ENCODE measurements around the gene MRPL28. TPM values are rescaled to one million over a fixed set of nuclear protein-coding genes. Genes with fewer than 3 reads are reported as not detected.
A peak's percentile ranks its signal among the peaks of the same experiment; 100 is the strongest.
"Not testable (repeated sequence)": the region's sequence is repeated elsewhere in the genome, so short reads cannot be mapped to it uniquely, and the experiment has no call there.

Gene MRPL28
- total RNA-seq, 1 donor from 2014 or later: 77.2 TPM

DNA sequence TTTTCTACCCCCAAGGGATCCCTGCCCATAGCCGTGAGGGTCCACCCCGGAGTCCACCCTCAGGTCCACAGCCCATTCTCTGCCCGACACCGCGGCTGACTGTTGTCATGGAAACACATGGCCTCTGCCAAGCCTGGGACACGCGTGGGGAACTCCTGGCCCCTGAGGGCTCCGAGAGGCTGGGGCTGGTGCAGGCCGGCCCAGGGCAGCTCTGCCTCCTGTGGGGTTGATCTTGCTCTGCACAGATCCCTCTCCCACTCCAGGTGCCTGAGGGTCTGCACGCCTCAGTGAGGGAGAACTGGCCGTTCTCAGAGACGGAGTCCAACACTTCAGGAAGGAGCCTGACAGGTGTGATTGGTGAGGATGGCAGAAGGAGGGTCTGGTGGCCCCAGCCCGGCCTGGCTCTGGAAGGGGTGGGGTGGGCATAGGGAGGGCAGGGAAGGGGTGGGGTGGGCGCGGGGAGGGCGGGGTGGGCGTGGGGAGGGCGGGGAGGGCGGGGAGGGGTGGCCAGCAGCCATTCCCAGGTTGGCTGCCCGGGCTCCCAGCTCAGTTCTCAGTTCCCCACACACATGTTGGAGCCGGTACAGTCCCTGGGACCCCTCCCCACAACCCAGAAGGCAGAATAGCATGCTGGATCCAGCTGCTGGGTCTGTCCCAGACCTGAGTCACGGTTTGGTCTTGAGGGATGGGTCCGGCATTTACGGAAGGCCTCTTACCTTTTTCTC lies 6.4 kb downstream of the MRPL28 start:
- intact Hi-C loops (cut with micrococcal nuclease): no loop called here
- DNase-seq (no peak), ATAC-seq (no peak)

- no peak for ATAC-seq
- intact Hi-C loops (cut with micrococcal nuclease): no loop called here
- DNase-seq: no peak
Measured at GRCh38 chr16:363110-363765, 7.1 kb downstream of the MRPL28 start.

DNA sequence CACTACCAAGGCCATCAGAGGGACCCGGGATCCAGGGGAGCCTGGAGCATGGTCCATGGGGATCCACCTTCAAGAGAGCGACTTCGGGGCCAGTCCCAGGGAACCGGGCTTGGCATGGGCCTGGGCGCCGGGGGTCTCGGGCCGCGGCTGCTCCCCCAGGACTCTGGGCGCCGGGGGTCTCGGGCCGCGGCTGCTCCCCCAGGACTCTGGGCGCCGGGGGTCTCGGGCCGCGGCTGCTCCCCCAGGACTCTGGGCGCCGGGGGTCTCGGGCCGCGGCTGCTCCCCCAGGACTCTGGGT lies 7.7 kb downstream of the MRPL28 start:
- DNase-seq; ATAC-seq; intact Hi-C loops (cut with micrococcal nuclease): not testable (repeated sequence)

GRCh38 chr16:361872-362701 lies 8.3 kb downstream of the MRPL28 start:
- DNase-seq (peak; percentile 82), ATAC-seq (peak; percentile 83)
- intact Hi-C loops (cut with micrococcal nuclease): no loop called here

DNA sequence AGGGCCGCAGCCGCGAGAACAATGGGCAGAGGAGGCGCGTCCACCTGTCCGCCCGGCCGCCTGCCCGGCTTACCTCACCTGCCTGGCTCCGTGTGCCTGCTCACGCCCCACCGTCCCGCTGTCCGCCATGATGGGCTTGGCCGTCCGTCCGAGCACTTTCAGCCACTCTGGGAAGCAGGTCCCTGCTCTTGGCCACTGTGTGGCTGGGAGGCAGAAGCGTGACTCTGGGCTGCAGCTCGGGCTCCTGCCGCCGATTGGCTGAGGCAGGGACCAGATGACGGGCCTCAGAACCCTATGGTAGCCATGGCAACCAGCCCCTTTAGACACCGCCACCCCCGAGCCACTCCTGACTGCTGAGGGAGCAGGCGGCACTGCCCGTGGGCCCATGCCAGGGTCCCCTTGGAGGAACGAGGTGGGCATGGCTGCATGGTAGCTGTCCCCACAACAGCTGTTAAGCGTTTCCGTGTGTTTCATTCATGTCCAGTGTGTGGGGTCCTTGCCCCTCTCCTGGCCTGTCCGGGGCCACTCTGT lies 8.9 kb downstream of the MRPL28 start:
- DNase-seq: no peak
- intact Hi-C loops (cut with micrococcal nuclease): no loop called here

GRCh38 chr16:360698-361336 lies 9.5 kb downstream of the MRPL28 start:
- DNase-seq (no peak), ATAC-seq (no peak)
- intact Hi-C loops (cut with micrococcal nuclease): no loop called here

More for the DNA sequence above, 8.9 kb downstream of the MRPL28 start:
- no peak for ATAC-seq

GRCh38 chr16:359871-360697 lies 10.3 kb downstream of the MRPL28 start:
- intact Hi-C loops (cut with micrococcal nuclease): no loop called here
- ATAC-seq (no peak), DNase-seq (no peak)

GRCh38 chr16:359067-359763 lies 11.1 kb downstream of the MRPL28 start:
- ATAC-seq: no peak
- intact Hi-C loops (cut with micrococcal nuclease): no loop called here
- no peak for DNase-seq

DNA sequence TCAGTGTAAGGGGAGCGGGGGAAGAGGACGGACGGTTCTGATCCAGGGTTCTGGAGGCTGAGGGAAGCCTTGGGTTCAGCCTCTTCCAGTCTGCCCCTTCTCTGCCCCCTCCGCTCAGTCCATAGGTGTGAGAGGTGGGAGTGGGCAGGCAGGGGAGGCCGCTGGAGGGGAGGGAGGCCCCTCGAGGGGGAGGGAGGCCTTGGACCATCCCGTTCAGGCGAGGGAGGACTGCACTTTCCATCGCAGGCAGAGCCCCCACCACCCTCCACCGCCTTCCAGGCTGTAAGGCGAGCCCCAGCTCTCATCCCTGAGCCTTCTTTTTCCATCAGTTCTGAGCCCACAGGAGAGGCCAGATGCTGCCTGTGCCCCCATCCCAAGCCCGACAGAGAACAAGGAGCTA lies 13.6 kb downstream of the MRPL28 start:
- no peak for DNase-seq
- intact Hi-C loops (cut with micrococcal nuclease): no loop called here
- no peak for ATAC-seq

DNA sequence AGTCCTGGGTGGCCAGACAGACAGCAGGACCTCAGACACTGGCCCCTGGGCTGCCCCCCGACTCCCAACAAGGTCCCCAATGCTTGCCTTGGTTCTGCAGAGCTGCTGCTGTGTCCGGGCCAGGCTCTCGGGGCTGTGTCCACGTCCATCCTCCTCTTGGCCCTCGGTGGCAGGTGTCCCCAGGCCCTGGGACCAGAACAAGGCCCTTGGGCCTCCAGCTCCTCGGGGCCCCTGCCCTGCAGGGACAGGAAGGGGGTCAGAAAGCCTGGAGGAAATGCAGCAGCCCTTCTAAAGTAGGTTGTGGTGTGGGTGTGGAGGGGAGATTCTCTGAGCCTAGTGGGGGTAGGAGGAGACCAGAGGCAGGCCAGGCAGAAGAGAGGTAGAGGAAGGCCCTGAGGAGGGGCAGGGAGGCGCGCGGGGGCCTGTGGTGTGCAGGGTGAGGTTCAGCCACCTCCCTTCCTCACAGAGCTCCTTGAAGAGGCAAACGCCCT lies 15.3 kb downstream of the MRPL28 start:
- intact Hi-C loops (cut with micrococcal nuclease): no loop called here
- no peak for ATAC-seq
- no peak for DNase-seq

DNA sequence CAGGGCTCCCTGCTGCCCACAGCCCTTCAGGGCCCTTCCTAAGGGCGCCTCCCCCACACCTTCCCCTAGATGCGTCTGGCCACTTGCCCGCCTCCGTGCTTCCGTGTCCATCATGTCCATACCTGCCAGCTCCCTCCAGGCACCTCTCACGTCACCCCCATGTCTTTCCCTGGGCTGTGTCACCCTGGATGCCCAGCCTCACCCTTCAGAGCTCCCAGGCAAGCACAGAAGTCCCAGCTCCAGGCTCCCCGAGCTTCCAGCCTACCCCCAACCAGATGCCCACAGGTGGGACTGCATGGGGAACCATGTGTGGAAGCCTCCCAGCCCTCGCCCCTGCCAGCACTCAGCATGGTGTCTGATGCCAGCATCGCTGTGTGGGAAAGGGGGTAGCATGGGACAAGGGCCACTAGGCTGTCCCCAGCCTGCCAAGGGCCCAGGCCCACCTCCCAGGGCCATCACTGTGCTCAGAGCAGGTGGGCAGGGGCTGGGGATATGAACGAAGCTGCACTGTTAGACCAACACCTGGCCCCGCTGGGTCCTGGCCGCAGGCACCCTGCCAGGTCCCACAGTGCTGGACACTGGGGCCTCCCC lies 16.0 kb downstream of the MRPL28 start:
- ATAC-seq (no peak), DNase-seq (no peak)
- intact Hi-C loops (cut with micrococcal nuclease): no loop called here

- ATAC-seq (no peak), DNase-seq (no peak)
- intact Hi-C loops (cut with micrococcal nuclease): no loop called here
Measured at GRCh38 chr16:353404-354290, 16.7 kb downstream of the MRPL28 start.

DNA sequence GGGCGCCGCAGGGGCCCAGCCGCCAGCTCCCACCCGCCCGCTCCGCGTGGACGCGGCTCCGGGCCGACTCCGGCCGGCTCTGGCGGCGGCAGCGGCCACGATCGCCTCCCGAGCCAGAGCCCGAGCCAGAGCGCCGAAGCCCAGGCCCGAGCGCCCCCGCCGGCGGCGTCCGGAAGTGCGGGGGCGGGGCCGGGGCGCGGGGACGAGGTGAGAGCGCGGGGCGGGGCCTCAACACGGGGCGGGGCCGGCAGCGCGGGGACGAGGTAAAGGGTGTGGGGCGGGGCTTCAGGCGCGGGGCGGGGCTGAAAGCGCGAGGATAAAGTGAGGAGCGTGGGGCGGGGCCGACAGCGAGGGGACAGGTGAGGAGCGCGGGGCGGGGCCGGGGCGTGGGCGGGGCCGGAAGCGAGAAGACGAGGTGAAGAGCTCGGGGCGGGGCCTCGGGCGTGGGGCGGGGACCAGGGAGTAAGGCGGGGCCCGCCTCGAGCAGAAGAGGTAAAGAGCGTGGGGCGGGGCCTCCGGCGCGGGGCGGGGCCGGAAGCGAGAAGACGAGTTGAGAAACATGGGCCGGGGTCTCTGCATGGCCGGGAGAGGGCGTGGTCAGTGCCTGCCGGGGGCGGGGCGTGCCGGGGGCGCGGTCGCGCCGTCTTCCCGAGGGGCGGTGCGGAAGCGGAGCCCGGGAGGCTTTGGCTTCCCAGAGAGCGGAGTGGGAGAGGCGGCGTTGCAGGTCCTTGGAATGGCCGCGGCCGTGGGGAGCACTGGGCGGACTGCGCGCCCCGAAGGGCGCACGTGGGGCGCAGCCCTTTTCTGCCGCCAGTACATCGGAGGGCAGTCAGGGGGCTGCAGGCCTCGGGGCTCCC lies 17.6 kb downstream of the MRPL28 start, which contains the start of gene AXIN1:
Gene AXIN1, minus strand, starts transcription at position 177 of the 857 bp plus-strand sequence. CDS start 5,698 bp downstream, outside the sequence.
- intact Hi-C loops (cut with micrococcal nuclease): no loop called here
- peak; percentile 93 for ATAC-seq
- peak; percentile 100 for DNase-seq

DNA sequence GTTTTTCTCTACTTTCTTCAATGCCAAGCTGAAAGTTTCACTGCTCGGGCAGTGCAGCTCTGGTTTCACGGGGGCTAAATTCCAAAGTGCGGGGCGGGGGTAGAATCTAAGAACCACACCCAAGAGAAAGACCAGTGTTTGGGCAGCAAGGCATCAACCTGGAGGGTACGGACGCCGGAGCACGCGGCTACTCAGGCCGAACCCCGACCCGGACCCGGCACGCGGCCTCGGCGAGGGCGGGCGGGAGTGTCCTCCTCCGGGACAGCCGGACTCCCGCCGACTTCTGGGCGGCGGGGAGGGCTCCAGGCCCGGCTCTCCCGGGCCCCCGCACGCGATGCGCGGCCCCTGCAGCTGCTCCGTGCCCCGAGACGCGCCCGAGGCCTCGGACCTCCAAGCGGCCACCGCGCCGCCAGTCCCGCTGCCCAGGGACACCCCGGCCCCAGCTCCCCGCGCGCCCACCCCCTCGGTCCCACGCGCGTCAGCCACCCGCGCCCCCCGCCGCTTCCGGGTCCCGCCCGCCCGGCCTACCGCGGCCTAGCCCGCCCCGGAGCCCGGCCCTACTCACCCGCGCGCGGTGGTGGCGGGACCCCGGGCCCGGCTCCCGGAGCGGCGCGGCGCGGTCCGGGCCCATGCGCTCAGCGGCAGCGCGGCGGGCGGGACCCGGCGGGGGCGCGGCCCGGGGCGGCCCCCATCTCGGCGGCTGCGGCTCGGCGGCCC lies 18.4 kb downstream of the MRPL28 start:
- DNase-seq: peak; percentile 63
- intact Hi-C loops (cut with micrococcal nuclease): no loop called here

GRCh38 chr16:350203-350602 lies 20.1 kb downstream of the MRPL28 start:
- DNase-seq: no peak
- intact Hi-C loops (cut with micrococcal nuclease): no loop called here
- no peak for ATAC-seq

More for the DNA sequence above, 18.4 kb downstream of the MRPL28 start:
- no peak for ATAC-seq

Measured in left ventricle myocardium superior (tissue), 1 donor.